Nephron (organoid): ENCODE data around the gene ERO1B.

Source experiments
- H3K27ac Mint-ChIP-seq, 3 experiments: 2 replicates each; pipeline ENCODE4 v1.8.0; 2020; ENCODE audit warnings: mixed read lengths in 3 of 3, mild to moderate bottlenecking in 2 of 3, moderate library complexity in 1 of 3
- H3K27me3 Mint-ChIP-seq: 2 replicates; pipeline ENCODE4 v1.8.0; 2021; ENCODE audit warnings: low read depth, mild to moderate bottlenecking, moderate library complexity, mixed read lengths
- H3K36me3 Mint-ChIP-seq: 2 replicates; pipeline ENCODE4 v1.8.0; 2020; ENCODE audit warnings: low read depth, mixed read lengths
- H3K4me1 Mint-ChIP-seq: 2 replicates; pipeline ENCODE4 v1.8.0; 2020; ENCODE audit warnings: mixed read lengths
- H3K4me3 Mint-ChIP-seq, 3 experiments: 2 replicates each; pipeline ENCODE4 v1.8.0; 2020; ENCODE audit warnings: mild to moderate bottlenecking in 3 of 3, mixed read lengths in 3 of 3, moderate library complexity in 2 of 3
- H3K9me3 Mint-ChIP-seq: 2 replicates; pipeline ENCODE4 v1.8.0; 2020; ENCODE audit warnings: mixed read lengths
- CTCF ChIP-seq, 3 experiments: fragments of 200-600 bp; sonication (generic); IDR thresholded peaks; one replicate each; pipeline ENCODE4 v1.5.0; 2021; ENCODE audit warnings: antibody characterized with exemption in 3 of 3; ENCODE audit not compliant: unreplicated experiment in 3 of 3

The ERO1B gene

GRCh38 chr1:236282719-236283118 is 961 bp upstream of the ERO1B start:
- TF ChIP-seq CTCF (IDR thresholded peaks at IDR 0.05; ENCODE audit: unreplicated experiment in 3 of 3), result no peak
- Mint-ChIP-seq H3K4me3 (peak overlapping the region; percentile 82 to 88 (median 83)), H3K9me3 (no peaks in the 10 kb centered on the region)

GRCh38 chr1:236282425-236282716 is 613 bp upstream of the ERO1B start:
- H3K4me1 Mint-ChIP-seq, result peaks cover 10% of the 10 kb centered on the region
- no peaks in the 10 kb centered on the region for H3K36me3 Mint-ChIP-seq
- no peak overlapping the region for H3K27ac Mint-ChIP-seq
- H3K9me3 Mint-ChIP-seq, result no peaks in the 10 kb centered on the region
- peak overlapping the region; percentile 82 to 88 (median 83) for H3K4me3 Mint-ChIP-seq
- H3K27me3 Mint-ChIP-seq, result peaks cover 52% of the 10 kb centered on the region
- TF ChIP-seq CTCF (IDR thresholded peaks at IDR 0.05; ENCODE audit: unreplicated experiment in 3 of 3), result no peak

More at GRCh38 chr1:236282719-236283118, 961 bp upstream of the ERO1B start:
- H3K27ac Mint-ChIP-seq, result no peak overlapping the region
- H3K4me1 Mint-ChIP-seq, result peaks cover 13% of the 10 kb centered on the region
- H3K36me3 Mint-ChIP-seq, result no peaks in the 10 kb centered on the region
- H3K27me3 Mint-ChIP-seq, result peaks cover 55% of the 10 kb centered on the region

DNA sequence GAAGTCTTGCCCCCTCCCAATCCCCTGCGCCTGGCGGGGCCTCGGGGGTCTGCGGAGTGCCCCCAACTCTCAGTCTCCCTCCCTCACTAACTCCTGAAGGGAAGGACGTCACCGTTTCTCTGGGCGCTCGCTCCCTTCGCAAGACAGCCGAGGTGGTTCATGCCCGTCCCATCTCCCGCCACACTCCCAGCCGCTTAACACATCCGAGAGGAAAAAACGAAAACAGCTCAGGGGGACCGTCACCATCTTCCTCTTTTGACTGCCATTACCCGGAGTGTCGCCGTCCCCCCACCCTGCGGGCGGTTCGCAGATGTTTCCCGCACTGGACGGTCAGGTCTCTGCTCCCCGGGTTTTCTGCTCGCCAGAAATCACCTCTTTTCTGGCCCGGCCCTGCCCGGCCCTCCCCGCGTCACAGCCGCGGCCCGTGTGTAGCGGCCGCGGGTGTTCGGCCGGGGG is 532 bp downstream of the ERO1B start:
- Mint-ChIP-seq H3K36me3 (no peaks in the 10 kb centered on the region), H3K27me3 (peaks cover 46% of the 10 kb centered on the region), H3K4me1 (peaks cover 6% of the 10 kb centered on the region), H3K9me3 (no peaks in the 10 kb centered on the region), H3K4me3 (peak overlapping the region; percentile 82 to 88 (median 83)), H3K27ac (no peak overlapping the region)
- no peak for TF ChIP-seq CTCF (IDR thresholded peaks at IDR 0.05; ENCODE audit: unreplicated experiment in 3 of 3)

- H3K4me3 Mint-ChIP-seq, result peak overlapping the region; percentile 82 to 88 (median 83)
- no peak overlapping the region for H3K27ac Mint-ChIP-seq
- no peaks in the 10 kb centered on the region for H3K9me3 Mint-ChIP-seq
- H3K36me3 Mint-ChIP-seq, result no peaks in the 10 kb centered on the region
- no peak for TF ChIP-seq CTCF (IDR thresholded peaks at IDR 0.05; ENCODE audit: unreplicated experiment in 3 of 3)
- peaks cover 6% of the 10 kb centered on the region for H3K4me1 Mint-ChIP-seq
- peaks cover 41% of the 10 kb centered on the region for H3K27me3 Mint-ChIP-seq
These were observed 1.1 kb downstream of the ERO1B start for GRCh38 chr1:236280438-236281197.

DNA sequence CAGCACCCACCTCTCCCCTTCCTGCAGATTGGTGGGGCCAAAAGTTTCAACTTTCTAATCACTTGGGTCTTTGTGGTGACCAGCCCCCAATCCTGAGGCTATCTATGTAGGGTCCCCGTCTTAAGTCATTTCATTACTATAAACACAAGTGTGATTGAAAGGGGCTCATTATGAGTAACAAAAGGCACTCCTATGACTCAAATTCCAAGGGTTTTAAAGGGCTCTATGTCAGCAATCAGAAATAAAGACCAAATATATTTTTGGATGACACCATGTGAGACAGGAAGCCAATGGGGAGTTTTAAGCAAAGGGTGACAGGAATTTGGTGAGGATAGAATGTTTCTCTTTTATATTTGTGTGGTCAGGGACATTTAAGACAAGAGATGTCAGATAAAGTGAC is 6.2 kb downstream of the ERO1B start:
- no peak for TF ChIP-seq CTCF (IDR thresholded peaks at IDR 0.05; ENCODE audit: unreplicated experiment in 3 of 3)
- Mint-ChIP-seq H3K4me1 (peaks cover 1% of the 10 kb centered on the region), H3K27ac (no peak overlapping the region), H3K4me3 (no peak overlapping the region), H3K9me3 (no peaks in the 10 kb centered on the region), H3K27me3 (peaks cover 9% of the 10 kb centered on the region), H3K36me3 (no peaks in the 10 kb centered on the region)

- Mint-ChIP-seq H3K27ac (no peak overlapping the region), H3K4me3 (no peak overlapping the region), H3K27me3 (peaks cover 5% of the 10 kb centered on the region), H3K4me1 (no peaks in the 10 kb centered on the region), H3K36me3 (no peaks in the 10 kb centered on the region), H3K9me3 (no peaks in the 10 kb centered on the region)
- no peak for TF ChIP-seq CTCF (IDR thresholded peaks at IDR 0.05; ENCODE audit: unreplicated experiment in 3 of 3)
These were observed 6.7 kb downstream of the ERO1B start for GRCh38 chr1:236275061-236275460.
